ENCODE data around the gene C16orf46. TPM values are rescaled to one million over a fixed set of nuclear protein-coding genes. Genes with fewer than 3 reads are reported as not detected.
"Not testable (repeated sequence)": the region's sequence is repeated elsewhere in the genome, so short reads cannot be mapped to it uniquely, and the experiment has no call there.

Gene C16orf46, protein sequence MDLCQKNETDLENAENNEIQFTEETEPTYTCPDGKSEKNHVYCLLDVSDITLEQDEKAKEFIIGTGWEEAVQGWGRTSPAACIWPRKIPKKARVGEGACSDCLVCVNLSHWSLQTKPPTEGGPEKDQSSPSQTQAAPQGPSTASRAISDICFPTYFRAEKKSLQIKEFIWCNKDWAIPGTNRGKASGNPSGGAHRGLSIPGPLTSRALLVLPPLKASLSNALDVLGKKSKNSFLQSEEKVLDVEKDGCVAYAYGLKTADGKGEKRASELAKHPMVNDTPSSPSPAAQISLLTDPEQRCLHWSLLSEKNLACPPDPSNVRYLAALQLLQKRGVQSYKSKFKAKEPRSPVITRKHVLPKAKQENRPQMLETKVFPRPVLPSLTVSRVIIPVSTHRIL
- total RNA-seq = under 1 TPM in 1 of 2 donors, not detected in 1; 0.91 TPM

- Mint-ChIP-seq H3K36me3 (ENCODE audit: insufficient read depth in 2 of 2) (peaks cover 0 to 1% of the 10 kb centered on the region in 2 donors), H3K4me3 (peak within 1 kb of the TSS in 1 of 2 donors; percentile 44), H3K9me3 (no peaks in the 10 kb centered on the region), H3K27me3 (ENCODE audit: low read depth) (no peaks in the 10 kb centered on the region), H3K4me1 (ENCODE audit: low read depth) (no peaks in the 10 kb centered on the region), H3K27ac (no peak within 1 kb of the TSS)
- DNase-seq = peak; percentile 98 to 99
- peak; percentile 92 to 93 for ATAC-seq (replicated peaks in 1 of 2)
Measured at GRCh38 chr16:81077076-81077940, at the start of gene C16orf46. Gene C16orf46, minus strand, starts transcription at chr16:81077238. Its CDS starts 13,283 bp downstream, at chr16:81063955.

DNA sequence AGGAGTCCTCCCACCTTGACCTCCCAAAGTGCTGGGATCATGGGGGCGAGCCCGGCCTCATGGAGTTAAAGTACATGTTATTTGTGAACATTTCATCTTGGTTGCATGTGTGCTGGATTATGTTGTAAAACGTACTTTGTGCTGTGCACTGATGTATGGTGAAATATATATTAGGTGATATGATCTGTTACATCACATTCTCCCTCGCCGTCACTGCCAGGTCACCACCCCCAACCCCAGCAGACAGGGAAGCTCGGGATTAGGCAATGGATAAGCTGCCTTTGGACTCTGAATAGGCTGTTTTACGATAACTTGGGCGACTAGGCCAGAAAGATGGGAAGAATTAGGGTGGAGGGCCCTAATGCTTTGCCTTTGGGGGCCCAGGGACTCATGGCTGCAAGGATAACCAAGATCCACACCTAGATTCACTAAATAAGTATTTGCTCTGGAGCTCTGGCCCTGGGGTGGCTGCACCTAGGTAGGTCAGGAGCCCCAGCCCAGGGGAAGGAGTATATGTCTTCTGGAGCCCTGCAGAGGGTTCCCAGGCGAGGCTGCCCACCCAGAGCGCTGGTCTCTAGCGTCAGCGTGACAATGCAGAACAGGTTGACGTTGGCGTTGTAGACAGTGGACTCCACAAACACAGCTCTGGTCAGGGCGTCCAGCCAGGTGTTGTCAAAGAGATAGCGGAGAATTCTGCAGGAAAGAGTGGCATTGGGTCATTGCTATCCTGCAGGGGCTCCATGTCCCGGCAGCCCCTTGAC lies 46.2 kb upstream of the C16orf46 start:
- Mint-ChIP-seq H3K27me3 (ENCODE audit: low read depth) (peaks cover 19% of the 10 kb centered on the region), H3K4me3 (no peak overlapping the region), H3K4me1 (ENCODE audit: low read depth) (no peaks in the 10 kb centered on the region), H3K36me3 (ENCODE audit: insufficient read depth in 2 of 2) (no peaks in the 10 kb centered on the region), H3K27ac (no peak overlapping the region), H3K9me3 (no peaks in the 10 kb centered on the region)
- ATAC-seq (replicated peaks in 1 of 2) (no peak), DNase-seq (no peak)

DNA sequence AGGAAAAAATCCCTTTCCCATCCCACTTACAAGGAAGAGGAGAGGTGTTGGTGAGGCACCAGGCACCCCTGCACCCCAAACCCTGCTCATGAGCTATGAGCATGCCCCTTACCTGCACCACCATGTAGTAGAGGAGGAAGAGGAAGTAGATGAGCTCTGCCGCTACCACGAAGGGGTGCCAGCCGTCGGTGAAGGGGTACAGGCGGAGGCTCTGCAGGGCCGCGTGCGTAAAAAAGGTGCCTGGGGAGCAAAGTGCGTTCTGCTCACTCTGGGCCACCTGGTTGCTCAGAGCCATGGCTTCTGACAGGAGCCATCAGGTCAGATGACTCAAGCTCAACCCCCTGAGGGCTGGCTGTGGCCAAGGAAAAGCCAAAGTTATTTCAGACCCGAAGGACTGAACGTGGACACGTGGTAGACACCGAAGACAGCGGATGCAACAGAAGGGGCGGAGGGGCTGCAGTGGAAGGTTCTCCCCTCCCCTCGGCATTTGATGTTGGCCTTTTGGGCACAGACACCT lies 44.5 kb upstream of the C16orf46 start:
- Mint-ChIP-seq H3K9me3 (no peaks in the 10 kb centered on the region), H3K4me3 (no peak overlapping the region), H3K27me3 (ENCODE audit: low read depth) (peaks cover 14% of the 10 kb centered on the region), H3K4me1 (ENCODE audit: low read depth) (no peaks in the 10 kb centered on the region), H3K27ac (no peak overlapping the region), H3K36me3 (ENCODE audit: insufficient read depth in 2 of 2) (no peaks in the 10 kb centered on the region)
- ATAC-seq (replicated peaks in 1 of 2) (no peak), DNase-seq (no peak)

GRCh38 chr16:81117436-81117835 lies 40.4 kb upstream of the C16orf46 start:
- ATAC-seq (replicated peaks in 1 of 2) = no peak

DNA sequence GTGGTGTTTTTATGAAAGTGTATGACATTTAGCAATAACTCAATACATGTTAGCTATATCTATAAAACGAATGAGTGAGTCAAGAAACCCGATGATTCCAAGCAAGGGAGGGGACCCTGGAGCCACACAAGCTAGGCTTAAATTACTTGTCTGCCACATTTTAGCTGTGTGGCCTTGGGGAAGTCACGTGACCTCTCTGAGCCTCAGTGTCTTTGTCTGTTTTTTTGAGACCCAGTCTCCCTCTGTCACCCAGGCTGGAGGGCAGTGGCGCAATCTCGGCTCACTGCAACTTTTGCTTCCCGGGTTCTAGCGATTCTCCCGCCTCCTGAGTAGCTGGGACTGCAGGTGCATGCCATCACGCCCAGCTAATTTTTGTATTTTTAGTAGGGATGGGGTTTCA lies 39.2 kb upstream of the C16orf46 start:
- ATAC-seq (replicated peaks in 1 of 2) = no peak
- peaks cover 14% of the 10 kb centered on the region for H3K27me3 Mint-ChIP-seq (ENCODE audit: low read depth)

More at GRCh38 chr16:81117436-81117835, 40.4 kb upstream of the C16orf46 start:
- Mint-ChIP-seq H3K27ac (no peak overlapping the region), H3K27me3 (ENCODE audit: low read depth) (peaks cover 14% of the 10 kb centered on the region), H3K4me1 (ENCODE audit: low read depth) (no peaks in the 10 kb centered on the region), H3K36me3 (ENCODE audit: insufficient read depth in 2 of 2) (no peaks in the 10 kb centered on the region), H3K4me3 (no peak overlapping the region), H3K9me3 (no peaks in the 10 kb centered on the region)
- DNase-seq = no peak

DNA sequence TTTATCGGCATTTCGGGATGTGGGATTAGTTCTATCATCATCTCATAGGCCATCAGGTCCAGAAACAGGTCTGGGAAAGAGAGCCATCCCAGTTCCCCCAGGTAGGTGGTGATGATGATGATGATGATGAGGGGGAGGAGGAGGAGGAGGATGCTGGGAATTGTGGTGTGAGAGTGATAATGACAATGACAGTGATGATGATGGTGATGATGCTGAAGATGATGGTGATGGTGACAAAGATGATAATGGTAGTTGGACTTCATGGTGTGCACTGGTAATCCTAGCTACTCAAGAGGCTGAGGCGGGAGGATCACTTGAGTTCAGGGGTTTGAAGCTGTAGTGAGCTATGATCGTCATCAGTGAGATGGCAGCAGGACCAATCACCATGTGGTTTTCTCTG lies 35.4 kb upstream of the C16orf46 start:
- no peak for ATAC-seq (replicated peaks in 1 of 2)
- Mint-ChIP-seq H3K9me3 (no peaks in the 10 kb centered on the region), H3K36me3 (ENCODE audit: insufficient read depth in 2 of 2) (no peaks in the 10 kb centered on the region), H3K27me3 (ENCODE audit: low read depth) (no peaks in the 10 kb centered on the region), H3K4me3 (no peak overlapping the region), H3K4me1 (ENCODE audit: low read depth) (no peaks in the 10 kb centered on the region), H3K27ac (no peak overlapping the region)
- DNase-seq = no peak

More for the DNA sequence above, 39.2 kb upstream of the C16orf46 start:
- no peak overlapping the region for H3K27ac Mint-ChIP-seq
- no peak for DNase-seq
- H3K4me3 Mint-ChIP-seq = no peak overlapping the region
- no peaks in the 10 kb centered on the region for H3K4me1 Mint-ChIP-seq (ENCODE audit: low read depth)
- no peaks in the 10 kb centered on the region for H3K9me3 Mint-ChIP-seq
- H3K36me3 Mint-ChIP-seq (ENCODE audit: insufficient read depth in 2 of 2) = no peaks in the 10 kb centered on the region

DNA sequence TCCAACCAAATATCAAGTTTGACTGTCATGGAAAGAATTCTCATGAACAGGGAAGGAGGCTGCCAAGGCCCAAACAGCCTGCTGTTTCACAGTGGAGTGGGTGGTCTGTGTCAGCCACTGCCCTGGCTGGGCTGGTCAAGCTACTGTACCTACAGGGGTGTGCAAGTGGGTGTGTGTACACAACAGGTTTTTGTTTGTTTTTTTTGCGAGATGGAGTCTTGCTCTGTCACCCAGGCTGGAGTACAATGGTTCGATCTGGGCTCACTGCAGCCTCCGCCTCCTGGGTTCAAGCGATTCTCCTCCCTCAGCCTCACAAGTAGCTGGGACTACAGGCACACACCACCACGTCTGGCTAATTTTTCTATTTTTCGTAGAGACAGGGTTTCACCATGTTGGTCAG lies 32.2 kb upstream of the C16orf46 start:
- ATAC-seq (replicated peaks in 1 of 2); H3K4me3 Mint-ChIP-seq; DNase-seq; H3K27me3 Mint-ChIP-seq (ENCODE audit: low read depth); H3K36me3 Mint-ChIP-seq (ENCODE audit: insufficient read depth in 2 of 2); H3K4me1 Mint-ChIP-seq (ENCODE audit: low read depth); H3K27ac Mint-ChIP-seq; H3K9me3 Mint-ChIP-seq: not testable (repeated sequence)

DNA sequence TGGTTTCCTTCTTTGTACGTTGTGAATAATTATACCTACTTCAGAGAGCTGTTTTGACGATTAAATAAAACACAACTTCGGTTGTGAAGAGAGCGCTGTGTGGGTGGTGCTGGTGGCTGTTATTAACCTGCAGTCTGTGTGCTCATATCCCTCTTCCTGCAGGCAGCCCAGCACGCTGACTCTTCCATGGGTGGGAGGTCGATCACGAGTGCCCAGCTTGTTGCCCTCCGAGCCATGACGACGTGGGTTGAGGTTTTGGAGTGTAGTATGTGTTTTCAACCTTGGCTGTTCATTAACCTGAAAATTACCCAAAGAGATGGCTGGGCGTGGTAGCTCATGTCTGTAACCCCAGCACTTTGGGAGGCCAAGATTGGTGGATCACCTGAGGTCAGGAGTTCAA lies 30.5 kb upstream of the C16orf46 start:
- no peaks in the 10 kb centered on the region for H3K9me3 Mint-ChIP-seq
- no peaks in the 10 kb centered on the region for H3K4me1 Mint-ChIP-seq (ENCODE audit: low read depth)
- no peaks in the 10 kb centered on the region for H3K27me3 Mint-ChIP-seq (ENCODE audit: low read depth)
- no peak for ATAC-seq (replicated peaks in 1 of 2)
- no peaks in the 10 kb centered on the region for H3K36me3 Mint-ChIP-seq (ENCODE audit: insufficient read depth in 2 of 2)
- H3K4me3 Mint-ChIP-seq = no peak overlapping the region
- H3K27ac Mint-ChIP-seq = no peak overlapping the region
- no peak for DNase-seq

DNA sequence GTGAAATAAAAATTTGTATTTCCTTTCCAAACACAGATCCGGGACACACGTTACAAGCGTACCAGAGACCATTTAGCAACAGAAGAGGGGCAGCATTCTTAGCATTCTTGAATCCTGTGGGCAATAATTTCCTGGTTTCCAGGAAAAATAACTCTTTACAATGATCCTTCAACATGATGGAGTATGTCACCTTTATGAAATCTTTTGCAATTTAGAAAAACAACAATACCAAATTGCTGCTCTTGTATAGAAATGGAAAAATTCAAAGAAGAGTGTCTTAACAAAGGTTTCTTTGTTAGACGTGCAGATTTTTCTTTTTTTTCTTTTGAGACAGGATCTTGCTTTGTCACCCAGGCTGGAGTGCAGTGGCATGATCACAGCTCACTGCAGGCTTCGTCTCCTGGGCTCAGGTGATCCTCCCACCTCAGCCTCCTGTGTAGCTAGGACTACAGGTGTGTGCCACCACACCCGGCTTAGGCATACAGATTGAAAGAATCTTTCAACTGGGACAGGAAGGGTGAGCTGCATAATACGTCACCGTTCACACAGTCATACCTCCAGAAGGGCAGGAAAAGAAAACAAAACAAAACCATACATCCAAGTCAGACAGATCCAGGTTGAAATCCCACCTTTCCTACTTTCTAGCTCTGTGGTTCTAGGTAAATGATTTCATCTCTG lies 29.9 kb upstream of the C16orf46 start:
- Mint-ChIP-seq H3K27me3 (ENCODE audit: low read depth) (no peaks in the 10 kb centered on the region), H3K4me3 (no peak overlapping the region), H3K27ac (no peak overlapping the region), H3K36me3 (ENCODE audit: insufficient read depth in 2 of 2) (no peaks in the 10 kb centered on the region), H3K9me3 (no peaks in the 10 kb centered on the region), H3K4me1 (ENCODE audit: low read depth) (no peaks in the 10 kb centered on the region)
- ATAC-seq (replicated peaks in 1 of 2) (no peak), DNase-seq (no peak)

DNA sequence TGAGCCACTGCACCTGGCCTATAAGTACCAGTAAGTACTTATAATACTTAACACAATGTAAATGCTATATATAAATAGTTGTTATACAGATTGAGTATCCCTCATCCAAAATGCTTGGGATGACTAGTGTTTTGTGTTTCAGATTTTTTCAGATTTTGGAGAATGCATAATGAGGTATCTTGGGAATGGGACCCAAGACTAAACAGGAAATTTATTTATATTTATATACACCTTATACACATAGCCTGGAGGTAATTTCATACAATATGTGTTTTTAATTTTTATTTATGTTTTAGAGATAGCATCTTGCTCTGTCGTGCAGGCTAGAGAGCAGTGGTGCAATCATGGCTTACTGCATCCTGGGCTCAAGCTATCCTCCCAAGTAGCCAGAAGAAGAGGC lies 28.9 kb upstream of the C16orf46 start:
- H3K36me3 Mint-ChIP-seq (ENCODE audit: insufficient read depth in 2 of 2) = no peaks in the 10 kb centered on the region
- H3K9me3 Mint-ChIP-seq = no peaks in the 10 kb centered on the region
- no peaks in the 10 kb centered on the region for H3K4me1 Mint-ChIP-seq (ENCODE audit: low read depth)
- DNase-seq = no peak
- no peak for ATAC-seq (replicated peaks in 1 of 2)
- no peak overlapping the region for H3K27ac Mint-ChIP-seq
- no peaks in the 10 kb centered on the region for H3K27me3 Mint-ChIP-seq (ENCODE audit: low read depth)
- no peak overlapping the region for H3K4me3 Mint-ChIP-seq

GRCh38 chr16:81101702-81102101 lies 24.7 kb upstream of the C16orf46 start:
- Mint-ChIP-seq H3K36me3 (ENCODE audit: insufficient read depth in 2 of 2) (no peaks in the 10 kb centered on the region), H3K4me1 (ENCODE audit: low read depth) (peaks cover 2% of the 10 kb centered on the region), H3K27ac (no peak overlapping the region), H3K27me3 (ENCODE audit: low read depth) (no peaks in the 10 kb centered on the region), H3K9me3 (no peaks in the 10 kb centered on the region), H3K4me3 (no peak overlapping the region)
- DNase-seq = no peak
- no peak for ATAC-seq (replicated peaks in 1 of 2)

GRCh38 chr16:81099958-81100357 lies 22.9 kb upstream of the C16orf46 start:
- ATAC-seq (replicated peaks in 1 of 2) = no peak
- Mint-ChIP-seq H3K4me3 (no peak overlapping the region), H3K27me3 (ENCODE audit: low read depth) (no peaks in the 10 kb centered on the region), H3K9me3 (peaks cover 1 to 2% of the 10 kb centered on the region in 2 donors), H3K36me3 (ENCODE audit: insufficient read depth in 2 of 2) (peaks cover 0 to 2% of the 10 kb centered on the region in 2 donors), H3K27ac (no peak overlapping the region), H3K4me1 (ENCODE audit: low read depth) (peaks cover 8% of the 10 kb centered on the region)
- DNase-seq = no peak
